GM19238 (cell line): ENCODE results near the gene MYO1B.

ENCODE experiments used
- DNase-seq: peaks from one replicate; pipeline ENCODE4 v3.0.0; 2011; ENCODE audit warnings: low spot score; ENCODE audit not compliant: insufficient read length

The MYO1B gene

GRCh38 chr2:191296083-191297006 lies 51.1 kb downstream of the MYO1B start:
- DNase-seq: no peak

- DNase-seq: no peak
These were observed 51.8 kb downstream of the MYO1B start for GRCh38 chr2:191297033-191297432.

GRCh38 chr2:191298306-191298705 lies 53.1 kb downstream of the MYO1B start:
- DNase-seq: no peak

- DNase-seq: no peak
These were observed 53.8 kb downstream of the MYO1B start for GRCh38 chr2:191299010-191299409.

GRCh38 chr2:191299866-191300265 lies 54.7 kb downstream of the MYO1B start:
- no peak for DNase-seq

GRCh38 chr2:191301971-191302370 lies 56.8 kb downstream of the MYO1B start:
- no peak for DNase-seq

GRCh38 chr2:191302459-191303139 lies 57.4 kb downstream of the MYO1B start:
- DNase-seq: no peak

GRCh38 chr2:191303140-191304005 lies 58.2 kb downstream of the MYO1B start:
- no peak for DNase-seq

- DNase-seq: no peak
These were observed 60.0 kb downstream of the MYO1B start for GRCh38 chr2:191304939-191305875.

- no peak for DNase-seq
These were observed 62.8 kb downstream of the MYO1B start for GRCh38 chr2:191308026-191308425.

- DNase-seq: no peak
These were observed 66.0 kb downstream of the MYO1B start for GRCh38 chr2:191311156-191311555.

GRCh38 chr2:191311627-191312026 lies 66.4 kb downstream of the MYO1B start:
- DNase-seq: no peak

- DNase-seq: no peak
These were observed 67.0 kb downstream of the MYO1B start for GRCh38 chr2:191312163-191312562.

GRCh38 chr2:191312662-191313061 lies 67.5 kb downstream of the MYO1B start:
- no peak for DNase-seq

GRCh38 chr2:191314697-191315364 lies 69.6 kb downstream of the MYO1B start:
- no peak for DNase-seq

- no peak for DNase-seq
These were observed 70.2 kb downstream of the MYO1B start for GRCh38 chr2:191315365-191315752.

- DNase-seq: no peak
These were observed 71.2 kb downstream of the MYO1B start for GRCh38 chr2:191316246-191316994.

- no peak for DNase-seq
These were observed 73.0 kb downstream of the MYO1B start for GRCh38 chr2:191318037-191318728.

- DNase-seq: no peak
These were observed 73.5 kb downstream of the MYO1B start for GRCh38 chr2:191318729-191319078.
